CD4-positive, alpha-beta T cell treated with Interleukin-4 for 4 hours (primary cell): ENCODE data around the gene RASD1.

Experiments used
- DNase-seq: peaks from one replicate; pipeline ENCODE4 v3.0.0-alpha.2; 2020

The RASD1 gene

GRCh38 chr17:17509601-17510425 is 13.6 kb upstream of the RASD1 start:
- no peak for DNase-seq

GRCh38 chr17:17508646-17509591 is 12.7 kb upstream of the RASD1 start:
- DNase-seq, result no peak

- no peak for DNase-seq
Measured at GRCh38 chr17:17508019-17508535, 11.9 kb upstream of the RASD1 start.

GRCh38 chr17:17507465-17508011 is 11.3 kb upstream of the RASD1 start:
- DNase-seq, result no peak

- no peak for DNase-seq
Measured at GRCh38 chr17:17506893-17507464, 10.8 kb upstream of the RASD1 start.

GRCh38 chr17:17506181-17506741 is 10.1 kb upstream of the RASD1 start:
- no peak for DNase-seq

- DNase-seq, result no peak
Measured at GRCh38 chr17:17505610-17506171, 9.5 kb upstream of the RASD1 start.

GRCh38 chr17:17505151-17505550 is 9.0 kb upstream of the RASD1 start:
- DNase-seq, result no peak

- no peak for DNase-seq
Measured at GRCh38 chr17:17504341-17505140, 8.3 kb upstream of the RASD1 start.

GRCh38 chr17:17503566-17504130 is 7.5 kb upstream of the RASD1 start:
- no peak for DNase-seq

- DNase-seq, result no peak
Measured at GRCh38 chr17:17502741-17503565, 6.8 kb upstream of the RASD1 start.

- no peak for DNase-seq
Measured at GRCh38 chr17:17500999-17501605, 4.9 kb upstream of the RASD1 start.

GRCh38 chr17:17499402-17500145 is 3.4 kb upstream of the RASD1 start:
- DNase-seq, result no peak

- no peak for DNase-seq
Measured at GRCh38 chr17:17498606-17499301, 2.6 kb upstream of the RASD1 start.

- DNase-seq, result no peak
Measured at GRCh38 chr17:17497845-17498520, 1.8 kb upstream of the RASD1 start.

- no peak for DNase-seq
Measured at GRCh38 chr17:17497065-17497844, 1.1 kb upstream of the RASD1 start.
